SK-N-SH (cell line): ENCODE measurements around the gene HNF1A.

ENCODE experiments used
- CHD2 ChIP-seq: fragments of 150-350 bp; IDR thresholded peaks from 2 replicates; pipeline ENCODE4 v1.6.1; 2018; ENCODE audit warnings: low read length; ENCODE audit not compliant: partially characterized antibody
- EP300 ChIP-seq, 2 experiments: IDR thresholded peaks; 2 replicates each; pipeline versions ENCODE4 v1.4.0 to v1.6.1; 2012; ENCODE audit warnings: borderline replicate concordance in 1 of 2, low read depth in 1 of 2, low read length in 1 of 2
- FOXM1 ChIP-seq: IDR thresholded peaks from 2 replicates; pipeline ENCODE4 v1.4.0; 2012; ENCODE audit warnings: low read depth, mild to moderate bottlenecking
- MEF2A ChIP-seq: IDR thresholded peaks from 2 replicates; pipeline ENCODE4 v1.4.0; 2012; ENCODE audit warnings: low read depth, borderline replicate concordance
- RFX5 ChIP-seq: IDR thresholded peaks from 2 replicates; pipeline ENCODE4 v1.6.1; 2012; ENCODE audit warnings: mild to moderate bottlenecking, improper control_type of control experiment, low read length
- SIN3A ChIP-seq: IDR thresholded peaks from 2 replicates; pipeline ENCODE4 v1.6.1; 2012; ENCODE audit warnings: low read depth, mild to moderate bottlenecking, low read length, moderate library complexity, borderline replicate concordance
- TAF1 ChIP-seq: IDR thresholded peaks from 2 replicates; pipeline ENCODE4 v1.6.1; 2012; ENCODE audit warnings: low read depth, mild to moderate bottlenecking, low read length, moderate library complexity, borderline replicate concordance
- TF ChIP-seq, protein P1 (sequence below): fragments of 200-600 bp; sonication (generic); IDR thresholded peaks from 2 replicates; pipeline ENCODE4 v1.6.1; 2017; ENCODE audit warnings: antibody characterized with exemption, mild to moderate bottlenecking, moderate library complexity
- TF ChIP-seq, protein P2 (sequence below): IDR thresholded peaks from 2 replicates; pipeline ENCODE4 v1.4.0; 2012; ENCODE audit warnings: low read depth
- TF ChIP-seq, protein P3 (sequence below): IDR thresholded peaks from 2 replicates; pipeline ENCODE4 v1.4.0; 2012; ENCODE audit warnings: low read depth, borderline replicate concordance
- TF ChIP-seq, protein P4 (sequence below): IDR thresholded peaks from 2 replicates; pipeline ENCODE4; 2012

DNA sequence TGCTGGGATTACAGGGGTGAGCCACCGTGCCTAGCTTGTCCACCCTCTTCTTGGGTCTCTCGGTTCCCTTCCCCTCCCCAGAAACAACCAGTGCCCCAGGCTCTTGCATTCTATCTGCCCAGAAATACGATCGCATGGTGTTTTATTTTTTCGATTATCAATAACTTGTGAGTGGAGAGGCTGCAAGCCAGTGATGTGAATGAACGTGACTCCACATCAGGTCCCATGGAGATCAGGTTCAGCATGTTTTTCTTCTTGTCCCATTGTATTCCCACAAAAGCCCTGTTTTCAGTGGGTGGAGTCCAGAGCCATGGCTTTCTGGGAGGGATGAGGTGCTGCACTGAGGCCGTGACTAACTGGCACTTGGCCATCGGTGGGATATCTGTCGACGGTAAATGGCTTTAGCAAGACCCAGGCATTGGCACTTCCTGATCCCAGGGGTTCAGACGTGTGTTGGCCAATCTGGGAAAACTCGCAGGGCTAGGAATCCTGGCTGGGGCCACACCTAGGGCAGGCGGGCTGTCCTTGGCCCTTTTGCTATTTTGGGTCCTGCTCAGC is 12.7 kb upstream of the HNF1A start:
- TF ChIP-seq, protein P1, sequence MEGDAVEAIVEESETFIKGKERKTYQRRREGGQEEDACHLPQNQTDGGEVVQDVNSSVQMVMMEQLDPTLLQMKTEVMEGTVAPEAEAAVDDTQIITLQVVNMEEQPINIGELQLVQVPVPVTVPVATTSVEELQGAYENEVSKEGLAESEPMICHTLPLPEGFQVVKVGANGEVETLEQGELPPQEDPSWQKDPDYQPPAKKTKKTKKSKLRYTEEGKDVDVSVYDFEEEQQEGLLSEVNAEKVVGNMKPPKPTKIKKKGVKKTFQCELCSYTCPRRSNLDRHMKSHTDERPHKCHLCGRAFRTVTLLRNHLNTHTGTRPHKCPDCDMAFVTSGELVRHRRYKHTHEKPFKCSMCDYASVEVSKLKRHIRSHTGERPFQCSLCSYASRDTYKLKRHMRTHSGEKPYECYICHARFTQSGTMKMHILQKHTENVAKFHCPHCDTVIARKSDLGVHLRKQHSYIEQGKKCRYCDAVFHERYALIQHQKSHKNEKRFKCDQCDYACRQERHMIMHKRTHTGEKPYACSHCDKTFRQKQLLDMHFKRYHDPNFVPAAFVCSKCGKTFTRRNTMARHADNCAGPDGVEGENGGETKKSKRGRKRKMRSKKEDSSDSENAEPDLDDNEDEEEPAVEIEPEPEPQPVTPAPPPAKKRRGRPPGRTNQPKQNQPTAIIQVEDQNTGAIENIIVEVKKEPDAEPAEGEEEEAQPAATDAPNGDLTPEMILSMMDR: no peak
- TF ChIP-seq, protein P2, sequence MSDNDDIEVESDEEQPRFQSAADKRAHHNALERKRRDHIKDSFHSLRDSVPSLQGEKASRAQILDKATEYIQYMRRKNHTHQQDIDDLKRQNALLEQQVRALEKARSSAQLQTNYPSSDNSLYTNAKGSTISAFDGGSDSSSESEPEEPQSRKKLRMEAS: no peak
- TF ChIP-seq SIN3A: no peak
- TF ChIP-seq MEF2A: no peak
- TF ChIP-seq, protein P3, sequence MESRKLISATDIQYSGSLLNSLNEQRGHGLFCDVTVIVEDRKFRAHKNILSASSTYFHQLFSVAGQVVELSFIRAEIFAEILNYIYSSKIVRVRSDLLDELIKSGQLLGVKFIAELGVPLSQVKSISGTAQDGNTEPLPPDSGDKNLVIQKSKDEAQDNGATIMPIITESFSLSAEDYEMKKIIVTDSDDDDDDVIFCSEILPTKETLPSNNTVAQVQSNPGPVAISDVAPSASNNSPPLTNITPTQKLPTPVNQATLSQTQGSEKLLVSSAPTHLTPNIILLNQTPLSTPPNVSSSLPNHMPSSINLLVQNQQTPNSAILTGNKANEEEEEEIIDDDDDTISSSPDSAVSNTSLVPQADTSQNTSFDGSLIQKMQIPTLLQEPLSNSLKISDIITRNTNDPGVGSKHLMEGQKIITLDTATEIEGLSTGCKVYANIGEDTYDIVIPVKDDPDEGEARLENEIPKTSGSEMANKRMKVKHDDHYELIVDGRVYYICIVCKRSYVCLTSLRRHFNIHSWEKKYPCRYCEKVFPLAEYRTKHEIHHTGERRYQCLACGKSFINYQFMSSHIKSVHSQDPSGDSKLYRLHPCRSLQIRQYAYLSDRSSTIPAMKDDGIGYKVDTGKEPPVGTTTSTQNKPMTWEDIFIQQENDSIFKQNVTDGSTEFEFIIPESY: no peak
- TF ChIP-seq RFX5: no peak
- no peak for TF ChIP-seq CHD2
- no peak for TF ChIP-seq TAF1
- TF ChIP-seq FOXM1: no peak
- TF ChIP-seq EP300 (IDR thresholded peaks at IDR 0.05; ENCODE audit: borderline replicate concordance in 1 of 2, low read depth in 1 of 2, low read length in 1 of 2): no peak
- TF ChIP-seq, protein P4, sequence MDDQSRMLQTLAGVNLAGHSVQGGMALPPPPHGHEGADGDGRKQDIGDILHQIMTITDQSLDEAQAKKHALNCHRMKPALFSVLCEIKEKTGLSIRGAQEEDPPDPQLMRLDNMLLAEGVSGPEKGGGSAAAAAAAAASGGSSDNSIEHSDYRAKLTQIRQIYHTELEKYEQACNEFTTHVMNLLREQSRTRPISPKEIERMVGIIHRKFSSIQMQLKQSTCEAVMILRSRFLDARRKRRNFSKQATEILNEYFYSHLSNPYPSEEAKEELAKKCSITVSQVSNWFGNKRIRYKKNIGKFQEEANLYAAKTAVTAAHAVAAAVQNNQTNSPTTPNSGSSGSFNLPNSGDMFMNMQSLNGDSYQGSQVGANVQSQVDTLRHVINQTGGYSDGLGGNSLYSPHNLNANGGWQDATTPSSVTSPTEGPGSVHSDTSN: no peak
